ENCODE measurements around the gene DHRS12.
A peak's percentile ranks its signal among the peaks of the same experiment; 100 is the strongest.

The DHRS12 gene

GRCh38 chr13:51817717-51818116, 13.8 kb upstream of the DHRS12 start:
- DNase-seq (ENCODE audit: low read depth) = no peak
- H3K4me3 ChIP-seq (ENCODE audit: low read length) = no peak overlapping the region
- TF ChIP-seq, protein P1, sequence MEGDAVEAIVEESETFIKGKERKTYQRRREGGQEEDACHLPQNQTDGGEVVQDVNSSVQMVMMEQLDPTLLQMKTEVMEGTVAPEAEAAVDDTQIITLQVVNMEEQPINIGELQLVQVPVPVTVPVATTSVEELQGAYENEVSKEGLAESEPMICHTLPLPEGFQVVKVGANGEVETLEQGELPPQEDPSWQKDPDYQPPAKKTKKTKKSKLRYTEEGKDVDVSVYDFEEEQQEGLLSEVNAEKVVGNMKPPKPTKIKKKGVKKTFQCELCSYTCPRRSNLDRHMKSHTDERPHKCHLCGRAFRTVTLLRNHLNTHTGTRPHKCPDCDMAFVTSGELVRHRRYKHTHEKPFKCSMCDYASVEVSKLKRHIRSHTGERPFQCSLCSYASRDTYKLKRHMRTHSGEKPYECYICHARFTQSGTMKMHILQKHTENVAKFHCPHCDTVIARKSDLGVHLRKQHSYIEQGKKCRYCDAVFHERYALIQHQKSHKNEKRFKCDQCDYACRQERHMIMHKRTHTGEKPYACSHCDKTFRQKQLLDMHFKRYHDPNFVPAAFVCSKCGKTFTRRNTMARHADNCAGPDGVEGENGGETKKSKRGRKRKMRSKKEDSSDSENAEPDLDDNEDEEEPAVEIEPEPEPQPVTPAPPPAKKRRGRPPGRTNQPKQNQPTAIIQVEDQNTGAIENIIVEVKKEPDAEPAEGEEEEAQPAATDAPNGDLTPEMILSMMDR (conservative IDR thresholded peaks at IDR 0.05; ENCODE audit: low read depth, low read length) = no peak

DNA sequence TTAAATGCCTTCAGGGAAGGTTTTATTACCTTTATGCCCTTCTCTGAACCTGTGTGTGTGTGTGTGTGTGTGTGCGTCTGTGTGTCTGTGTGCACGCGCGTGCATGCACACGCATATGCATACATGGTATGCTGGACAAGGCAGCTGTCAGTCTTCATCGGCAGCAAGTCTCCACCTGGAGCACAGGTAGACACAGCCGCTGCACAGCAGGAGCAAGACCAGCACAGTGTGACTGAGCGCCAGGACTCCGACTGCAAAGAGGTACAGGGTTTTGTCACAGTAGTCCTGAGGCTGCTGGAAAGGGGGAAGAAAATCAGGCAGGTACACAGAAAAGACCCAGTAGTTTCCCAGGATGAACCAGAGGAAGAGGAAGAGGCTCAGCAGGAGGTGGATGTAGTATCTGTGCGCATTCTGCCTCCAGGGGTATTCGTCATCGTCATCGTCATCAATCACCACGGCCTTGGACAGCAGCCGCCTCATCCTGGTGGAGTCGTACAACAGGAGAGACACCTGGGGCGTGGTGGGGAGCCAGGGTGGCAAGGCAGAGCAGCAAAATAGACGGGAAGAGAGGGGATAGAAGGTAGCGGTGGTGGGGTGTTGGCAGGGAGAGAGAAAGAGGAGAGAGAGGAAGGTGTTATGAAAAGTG, 12.8 kb upstream of the DHRS12 start:
- DNase-seq (ENCODE audit: low read depth) = no peak
- no peak overlapping the region for H3K4me3 ChIP-seq (ENCODE audit: low read length)
- TF ChIP-seq, protein P1 (conservative IDR thresholded peaks at IDR 0.05; ENCODE audit: low read depth, low read length) = no peak

DNA sequence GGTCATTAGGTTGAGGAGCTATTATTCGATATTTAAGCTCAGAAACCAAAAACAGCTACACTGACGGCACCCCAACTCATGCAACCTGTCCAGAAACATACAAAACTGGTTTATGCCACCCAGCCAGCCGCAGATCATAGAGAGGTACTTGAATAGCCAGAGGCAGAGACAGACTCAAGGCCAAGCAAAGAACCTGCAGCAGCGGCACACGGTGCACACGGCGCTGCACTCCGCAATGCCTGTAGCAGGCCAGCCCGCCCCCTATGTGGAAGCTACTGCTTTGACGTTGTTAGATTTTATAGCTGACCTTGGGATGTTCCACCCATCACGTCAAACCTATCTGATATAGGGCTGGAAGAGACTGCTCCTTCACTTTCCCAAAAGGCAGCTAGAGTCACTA, 11.9 kb upstream of the DHRS12 start:
- no peak for DNase-seq (ENCODE audit: low read depth)
- TF ChIP-seq, protein P1 (conservative IDR thresholded peaks at IDR 0.05; ENCODE audit: low read depth, low read length) = no peak
- H3K4me3 ChIP-seq (ENCODE audit: low read length) = no peak overlapping the region

DNA sequence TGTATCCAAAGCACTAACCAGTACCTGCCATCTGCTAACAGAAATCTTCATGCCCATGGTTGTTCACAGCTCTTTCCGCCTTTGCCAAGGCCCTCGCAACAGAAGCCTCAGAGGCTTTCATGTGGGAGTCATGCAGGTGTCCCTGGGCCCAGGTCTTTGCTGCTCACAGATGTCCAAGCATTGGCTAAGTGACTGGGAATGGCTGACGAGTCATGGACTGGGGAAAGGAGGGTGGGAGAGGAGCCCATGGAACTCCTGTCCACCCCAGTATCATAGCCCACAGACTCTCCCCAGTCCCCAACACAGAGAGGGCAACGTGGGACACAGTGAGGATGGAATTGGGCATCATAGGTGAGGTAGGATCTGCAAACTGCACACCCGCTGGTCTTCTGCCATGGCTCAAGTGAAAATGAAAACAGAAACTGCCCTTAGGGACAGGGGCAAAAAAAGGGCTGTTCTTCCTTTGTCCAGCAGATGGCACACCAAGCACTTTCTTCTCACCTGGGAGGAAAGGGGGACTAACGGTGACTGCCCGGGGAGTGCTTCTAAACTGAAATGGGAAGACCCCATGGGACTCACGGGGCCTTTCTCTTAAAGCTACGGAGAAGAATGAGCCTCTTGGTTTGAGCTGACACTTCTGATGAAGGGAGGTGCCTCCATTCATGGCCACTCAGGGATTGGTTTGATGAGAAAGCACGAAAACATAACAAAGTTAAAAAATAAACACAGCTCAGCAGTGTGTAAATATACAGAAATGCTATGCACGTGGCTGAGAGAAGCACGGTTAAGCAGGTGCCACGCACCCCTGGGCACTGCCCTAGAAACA, 11.1 kb upstream of the DHRS12 start:
- no peak for DNase-seq (ENCODE audit: low read depth)
- peak overlapping the region; percentile 0 for H3K4me3 ChIP-seq (ENCODE audit: low read length)

DNA sequence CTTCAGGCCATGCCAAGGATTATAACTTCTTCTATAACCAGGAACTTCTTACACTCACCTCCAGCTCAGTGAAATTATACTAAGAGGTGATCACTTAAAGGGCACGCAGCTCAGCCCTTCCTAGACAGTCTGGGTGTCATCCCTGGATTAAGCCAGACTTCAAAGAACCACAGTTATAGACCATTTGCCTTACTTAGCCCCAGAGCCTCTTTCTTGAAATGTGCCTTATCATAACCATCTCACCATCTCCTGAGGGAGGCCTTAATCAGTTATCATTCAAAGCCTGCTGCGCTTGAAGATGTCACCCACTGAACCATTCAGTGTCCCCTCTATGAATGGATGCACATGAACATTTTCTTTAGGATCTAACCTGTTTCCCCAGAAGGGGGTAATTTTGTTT, 10.1 kb upstream of the DHRS12 start:
- TF ChIP-seq, protein P1 (conservative IDR thresholded peaks at IDR 0.05; ENCODE audit: low read depth, low read length) = no peak
- H3K4me3 ChIP-seq (ENCODE audit: low read length) = no peak overlapping the region
- no peak for DNase-seq (ENCODE audit: low read depth)

More for the DNA sequence above, 11.1 kb upstream of the DHRS12 start:
- TF ChIP-seq, protein P1 (conservative IDR thresholded peaks at IDR 0.05; ENCODE audit: low read depth, low read length) = peak; percentile 88

DNA sequence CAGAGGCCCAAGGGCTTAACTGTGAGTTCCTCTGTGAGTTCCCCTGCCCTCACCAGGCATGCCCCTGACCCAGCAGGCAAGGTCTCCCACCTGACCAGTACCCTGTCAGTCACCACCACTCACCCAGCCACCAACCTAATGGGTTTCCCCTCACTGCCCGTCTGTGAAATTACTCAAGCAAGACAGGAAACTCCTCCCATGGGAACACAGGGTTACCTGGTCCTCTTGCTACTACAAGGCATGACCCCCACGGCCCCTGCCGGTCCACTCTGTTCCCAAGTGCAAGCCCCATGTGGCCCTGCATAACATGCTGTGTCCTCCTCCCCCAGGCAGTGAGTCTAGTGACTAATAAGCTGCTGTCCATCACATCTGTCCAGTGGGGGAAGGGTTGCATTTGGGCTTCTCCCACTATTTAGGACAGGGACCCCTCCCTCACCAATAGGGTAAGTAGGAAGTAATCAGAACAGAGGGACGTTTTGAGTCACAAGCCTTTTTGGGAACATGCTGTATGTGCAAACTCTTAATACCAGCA, 8.0 kb upstream of the DHRS12 start:
- DNase-seq (ENCODE audit: low read depth) = no peak
- TF ChIP-seq, protein P1 (conservative IDR thresholded peaks at IDR 0.05; ENCODE audit: low read depth, low read length) = no peak
- no peak overlapping the region for H3K4me3 ChIP-seq (ENCODE audit: low read length)

Data from retinal pigment epithelial cell (primary cell).